ENCODE data around the gene PEX13.
"Not testable (repeated sequence)": the region's sequence is repeated elsewhere in the genome, so short reads cannot be mapped to it uniquely, and the experiment has no call there.

Gene PEX13

DNA sequence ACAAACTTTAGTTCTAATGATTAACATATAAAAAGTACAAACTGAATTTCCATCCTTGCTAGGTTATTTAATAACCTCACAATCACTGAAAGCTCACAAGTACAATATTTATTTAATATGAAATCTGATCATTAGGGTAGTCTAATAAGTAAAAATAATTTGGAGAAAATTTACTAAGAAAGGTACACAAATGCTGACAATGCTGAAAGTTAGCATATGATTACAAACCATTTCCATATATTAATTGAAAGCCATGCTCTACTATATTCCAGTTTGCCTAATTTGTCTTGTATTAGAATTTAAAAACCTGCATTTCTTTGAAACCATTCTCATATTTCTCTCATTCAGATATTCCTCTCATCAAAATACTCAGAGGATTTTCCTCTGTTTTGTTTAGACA, 8.2 kb upstream of the PEX13 start:
- no peak for DNase-seq

DNA sequence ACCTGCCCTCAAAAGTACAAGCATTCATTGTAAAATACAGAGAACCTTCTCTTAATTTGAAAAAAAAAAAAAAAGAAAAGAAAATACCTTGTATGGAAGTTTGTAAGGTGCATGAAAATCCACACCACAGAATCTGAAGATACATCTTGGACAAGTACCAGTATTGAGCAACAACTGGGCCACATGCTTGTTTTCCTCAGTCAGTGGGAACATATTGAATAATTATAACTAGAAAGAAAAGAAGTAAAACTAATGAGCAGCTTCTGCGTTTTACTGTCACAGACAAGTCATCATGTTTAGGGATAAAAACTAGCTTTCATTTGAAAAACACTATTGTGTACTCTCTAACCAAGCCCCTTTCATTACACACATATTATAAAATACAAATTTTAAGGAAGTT, 5.8 kb upstream of the PEX13 start:
- no peak for DNase-seq

- DNase-seq, result not testable (repeated sequence)
These were observed 5.2 kb upstream of the PEX13 start for GRCh38 chr2:61012303-61012702.

- no peak for DNase-seq
These were observed 4.1 kb upstream of the PEX13 start for GRCh38 chr2:61013382-61013781.

- no peak for DNase-seq
These were observed 2.8 kb upstream of the PEX13 start for GRCh38 chr2:61014763-61015162.

DNA sequence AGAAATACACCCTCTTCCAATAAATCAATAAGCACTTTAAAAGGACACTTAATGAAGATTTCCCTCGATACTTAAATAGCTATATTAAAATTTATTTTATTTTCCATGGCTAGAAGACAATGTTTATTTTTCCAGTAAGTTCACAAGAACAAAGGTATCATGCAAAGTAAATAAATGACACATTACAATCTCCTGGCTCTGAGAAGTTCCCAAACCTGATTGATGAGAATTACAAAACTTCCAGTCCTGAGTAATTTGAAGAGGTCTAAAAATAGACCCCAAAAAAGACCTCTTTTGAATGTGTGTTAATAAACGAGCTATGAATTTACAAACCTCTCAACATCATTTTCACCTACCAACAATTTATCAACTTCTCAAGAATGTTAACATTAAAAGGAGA, 1.5 kb upstream of the PEX13 start:
- DNase-seq, result no peak

- no peak for DNase-seq
These were observed 1.0 kb upstream of the PEX13 start for GRCh38 chr2:61016392-61017002.

DNA sequence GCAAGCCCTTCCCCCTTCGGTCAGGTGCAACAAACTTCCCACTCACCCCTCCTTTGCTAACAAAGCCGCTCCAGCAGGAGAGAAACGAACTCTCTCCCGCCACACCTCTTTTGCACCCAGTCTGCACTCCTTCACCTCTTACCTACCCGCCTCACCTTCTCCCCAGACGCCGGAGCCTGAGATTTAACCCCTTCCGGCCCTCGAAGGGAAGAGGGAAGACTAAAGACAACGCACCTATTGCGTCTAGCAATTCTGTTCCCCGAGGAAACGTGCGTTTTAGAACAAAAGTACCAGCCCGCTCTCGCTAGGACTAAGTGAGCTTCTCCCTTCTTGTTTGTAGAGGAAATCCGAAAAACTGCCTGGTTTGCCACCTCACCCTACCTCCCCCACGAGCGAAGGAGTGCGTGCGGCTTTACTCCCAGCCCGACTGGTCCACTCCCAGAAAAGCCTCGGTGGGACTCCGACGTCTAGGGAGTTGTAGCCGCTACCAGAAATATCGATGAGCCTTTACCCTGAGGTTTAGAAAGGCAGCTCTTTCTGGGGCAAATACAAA, 441 bp upstream of the PEX13 start:
- peak; percentile 89 for DNase-seq

GRCh38 chr2:61018318-61018755, 817 bp downstream of the PEX13 start:
- no peak for DNase-seq

DNA sequence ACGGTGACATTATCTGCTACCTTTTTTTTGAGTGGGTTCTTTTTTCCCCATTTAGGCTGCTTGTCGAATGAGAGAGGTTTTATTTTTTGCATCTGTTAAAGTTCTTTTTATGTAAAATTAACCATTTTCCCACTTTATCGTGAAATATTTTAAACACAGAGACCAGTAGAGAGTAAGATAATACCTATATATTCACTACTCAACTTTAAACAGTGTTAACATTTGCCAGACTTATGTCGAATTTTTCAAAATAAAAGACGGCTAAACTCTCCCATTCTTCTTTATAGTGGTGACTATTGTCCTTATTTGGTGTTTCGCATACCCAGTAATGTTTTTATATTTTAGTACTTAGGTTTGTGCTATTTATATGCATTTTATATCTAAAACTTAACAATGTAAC, 1.3 kb downstream of the PEX13 start:
- DNase-seq, result no peak

GRCh38 chr2:61021228-61021660, 3.7 kb downstream of the PEX13 start:
- no peak for DNase-seq

- DNase-seq, result no peak
These were observed 6.2 kb downstream of the PEX13 start for GRCh38 chr2:61023670-61024069.

DNA sequence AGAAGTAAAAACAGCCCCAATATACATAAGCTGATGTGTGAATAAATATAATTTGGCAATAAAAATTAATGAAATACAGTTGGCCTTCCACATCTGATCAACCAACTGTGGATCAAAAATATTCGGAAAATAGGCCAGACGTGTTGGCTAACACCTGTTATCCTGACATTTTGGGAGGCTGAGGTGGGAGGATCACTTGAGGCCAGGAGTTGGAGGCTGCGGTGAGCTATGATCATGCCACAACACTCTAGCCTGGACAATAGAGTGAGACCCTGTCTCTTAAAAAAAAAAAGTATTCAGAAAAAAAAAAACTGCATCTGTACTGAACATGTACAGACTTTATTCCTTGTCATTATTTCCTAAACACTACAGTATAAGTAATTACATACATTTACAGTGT, 12.0 kb downstream of the PEX13 start:
- no peak for DNase-seq

DNA sequence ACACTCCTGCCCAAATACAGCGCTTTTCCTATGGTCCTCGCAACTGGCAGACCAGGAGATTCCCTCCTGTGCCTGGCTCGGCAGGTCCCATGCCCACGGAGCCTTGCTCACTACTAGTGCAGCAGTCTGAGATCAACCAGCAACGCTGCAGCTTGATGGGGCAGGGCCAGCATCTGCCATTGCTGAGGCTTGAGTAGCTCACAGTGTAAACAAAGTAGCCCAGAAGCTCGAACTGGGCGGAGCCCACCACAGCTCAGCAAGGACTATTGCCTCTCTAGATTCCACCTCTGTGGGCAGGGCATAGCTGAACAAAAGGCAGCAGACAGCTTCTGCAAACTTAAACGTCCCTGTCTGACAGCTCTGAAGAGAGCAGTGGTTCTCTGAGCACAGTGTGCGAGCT, 17.1 kb downstream of the PEX13 start:
- DNase-seq, result not testable (repeated sequence)

- not testable (repeated sequence) for DNase-seq
These were observed 19.1 kb downstream of the PEX13 start for GRCh38 chr2:61036643-61037042.

GRCh38 chr2:61042807-61043206, 25.3 kb downstream of the PEX13 start:
- no peak for DNase-seq

DNA sequence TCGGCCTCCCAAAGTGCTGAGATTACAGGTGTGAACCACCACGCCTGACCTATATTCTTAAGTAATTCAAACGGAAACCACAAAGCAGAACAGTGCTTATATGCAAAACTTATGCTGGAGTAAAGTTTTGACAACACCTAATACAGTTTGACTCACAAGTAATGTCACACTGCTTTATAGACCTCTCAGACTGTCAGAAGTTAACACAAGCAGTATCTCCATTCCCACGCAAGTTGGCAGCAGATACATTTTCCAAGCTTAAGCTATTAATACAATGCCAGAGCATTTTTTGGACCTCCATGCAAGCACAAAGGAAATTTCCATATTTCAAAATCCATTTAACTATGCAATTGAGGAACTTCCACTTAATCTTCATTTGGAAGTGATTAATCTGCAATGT, 27.1 kb downstream of the PEX13 start:
- DNase-seq, result no peak

DNA sequence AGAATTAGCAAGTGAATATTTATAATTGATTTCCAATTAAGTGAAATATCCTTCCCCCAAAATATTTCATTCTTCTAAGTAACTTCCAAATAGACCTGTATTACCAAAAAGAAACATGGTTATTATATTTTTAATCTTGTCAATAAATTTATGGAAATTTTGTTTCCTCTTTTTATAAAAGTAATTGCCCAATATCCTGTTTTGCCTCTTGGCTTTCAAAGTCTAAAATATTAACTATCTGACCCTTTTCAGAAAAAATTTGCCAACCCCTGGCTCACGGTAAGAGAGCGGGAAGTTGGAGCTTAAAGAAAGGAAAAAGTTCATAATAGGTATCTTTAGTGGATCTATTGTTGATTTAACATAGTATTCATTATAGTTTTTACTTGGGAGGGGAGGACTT, 27.7 kb downstream of the PEX13 start:
- DNase-seq, result no peak

DNA sequence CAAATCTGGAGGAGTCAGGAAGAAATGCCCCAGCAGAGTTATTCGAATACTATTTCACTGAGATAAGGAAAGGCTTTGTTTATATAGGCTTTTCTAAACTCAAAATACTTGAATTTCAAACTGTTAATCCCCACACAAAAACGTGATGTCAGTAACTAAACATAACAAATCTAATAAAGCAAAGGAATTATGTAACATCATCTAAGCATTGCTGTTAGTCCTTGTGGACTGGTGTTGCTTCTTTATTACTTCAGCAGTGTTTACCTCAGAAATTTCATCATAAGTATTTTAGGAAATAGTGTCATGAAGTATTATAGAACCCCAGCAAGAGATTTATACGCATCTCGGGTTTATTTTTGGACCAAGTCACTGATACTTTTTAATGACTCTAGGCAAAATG, 28.5 kb downstream of the PEX13 start:
- no peak for DNase-seq

GRCh38 chr2:61055557-61055956, 38.0 kb downstream of the PEX13 start:
- DNase-seq, result no peak

- DNase-seq, result no peak
These were observed 40.0 kb downstream of the PEX13 start for GRCh38 chr2:61057562-61057961.

DNA sequence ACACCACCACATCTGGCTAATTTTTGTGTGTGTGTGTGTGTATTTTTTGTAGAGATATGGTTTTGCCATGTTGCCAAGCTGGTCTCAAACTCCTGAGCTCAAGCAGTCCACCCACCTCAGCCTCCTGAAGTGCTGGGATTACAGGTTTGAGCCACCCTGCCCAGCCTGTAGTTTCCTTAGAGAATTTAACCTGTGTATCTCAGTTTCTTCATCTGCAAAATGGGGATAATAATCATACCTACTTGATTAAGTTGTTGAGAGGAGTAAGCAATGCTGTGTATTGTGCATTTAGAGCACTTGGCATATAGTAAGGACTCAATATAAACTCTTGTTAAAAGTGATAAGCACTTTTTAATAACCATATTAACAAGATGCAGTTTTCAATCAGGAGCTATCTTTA, 41.9 kb downstream of the PEX13 start:
- no peak for DNase-seq

DNA sequence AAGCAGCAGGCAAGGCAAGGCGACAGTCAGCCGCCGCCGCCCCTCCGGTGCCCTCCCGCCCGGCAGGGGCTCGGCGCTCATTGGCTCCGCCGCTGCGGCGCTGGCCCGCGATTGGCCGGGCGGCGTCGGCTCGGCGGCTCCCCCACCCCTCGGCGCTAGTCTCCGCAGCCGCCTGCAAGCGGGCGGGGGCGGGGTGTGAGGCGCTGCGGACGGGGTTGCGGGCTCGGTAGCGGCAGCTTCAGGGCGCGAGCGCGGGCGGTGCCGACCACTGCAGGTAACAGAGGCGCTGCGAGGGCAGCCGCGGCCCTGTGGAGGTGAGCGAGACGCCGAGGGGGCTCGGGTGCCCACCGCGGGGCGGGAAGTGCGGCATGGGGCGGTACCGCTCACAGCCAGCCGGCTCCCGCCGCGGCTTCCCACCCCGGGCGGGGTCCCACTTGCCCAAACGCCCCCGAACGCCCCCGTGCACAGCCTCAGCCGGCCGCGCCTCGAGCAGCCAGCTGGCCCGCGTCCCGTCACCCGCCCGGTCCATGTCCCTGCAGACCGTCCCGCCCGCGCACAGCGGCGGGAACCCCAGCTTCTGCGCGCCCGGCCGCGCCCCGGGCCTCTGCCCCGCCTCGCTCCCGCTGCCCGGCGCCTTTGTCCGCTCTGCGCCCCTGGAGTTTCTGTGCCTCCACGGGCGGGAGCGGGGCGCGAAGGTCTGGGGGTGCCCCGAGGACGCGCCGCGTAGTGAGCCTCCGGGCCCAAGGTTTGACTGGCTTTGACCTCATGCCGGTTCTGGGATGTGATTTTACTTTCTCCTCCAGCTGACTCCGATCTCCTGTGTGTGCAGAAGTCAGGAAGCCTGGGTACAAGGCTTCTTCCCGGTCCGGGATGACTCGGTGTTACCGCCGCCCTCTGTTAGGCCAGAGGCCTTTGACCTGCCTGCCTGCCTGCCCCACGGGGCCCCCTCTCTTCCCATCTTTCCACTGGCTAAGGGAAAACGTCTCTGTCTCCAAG, 48.5 kb downstream of the PEX13 start, which contains the start of gene SANBR:
Gene SANBR, plus strand, starts transcription at position 158 of the 996 bp plus-strand sequence. CDS start 4,480 bp downstream, outside the sequence.
- DNase-seq, result peak; percentile 90

DNA sequence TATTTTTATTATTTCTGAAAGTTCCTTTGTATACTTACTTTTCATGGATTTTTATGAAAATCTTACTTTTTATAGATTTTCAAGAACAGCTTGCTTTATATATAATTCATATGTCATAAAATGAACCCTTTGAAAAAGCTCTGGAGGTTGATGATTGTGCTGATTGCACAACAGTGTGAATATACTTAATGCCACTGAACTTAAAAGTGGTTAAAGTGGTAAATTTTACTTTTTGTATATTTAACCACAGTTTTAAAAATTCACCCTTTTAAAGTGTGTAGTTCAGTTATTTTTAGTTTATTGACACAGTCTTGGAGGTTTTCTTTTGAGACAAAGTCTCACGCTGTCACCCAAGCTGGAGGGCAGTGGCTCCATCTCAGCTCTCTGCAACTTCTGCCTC, 56.6 kb downstream of the PEX13 start:
- no peak for DNase-seq

Data from right forelimb (tissue), 1 donor.